Muscle layer of duodenum (tissue), 2 donors: ENCODE data around the gene KCTD16.

Source experiments
- H3K27ac ChIP-seq: one replicate; pipeline ENCODE4 v1.7.0; 2013; ENCODE audit warnings: mild to moderate bottlenecking, low read length
- H3K27me3 ChIP-seq: one replicate; pipeline ENCODE4 v1.7.0; 2013; ENCODE audit warnings: low read depth, mild to moderate bottlenecking, control low read depth, low read length
- H3K36me3 ChIP-seq, 2 donors: one replicate each; pipeline ENCODE4 v1.7.0; 2013; ENCODE audit warnings: low read length in 2 of 2, control low read depth in 1 of 2, mild to moderate bottlenecking in 1 of 2; ENCODE audit not compliant: insufficient read depth in 2 of 2, control insufficient read depth in 1 of 2
- H3K4me1 ChIP-seq, 2 donors: one replicate each; pipeline ENCODE4 v1.7.0; 2013; ENCODE audit warnings: low read length in 2 of 2, mild to moderate bottlenecking in 2 of 2, control low read depth in 1 of 2, moderate library complexity in 1 of 2; ENCODE audit not compliant: insufficient read depth in 2 of 2, control insufficient read depth in 1 of 2
- H3K4me3 ChIP-seq, 2 donors: one replicate each; pipeline ENCODE4 v1.7.0; 2013; ENCODE audit warnings: low read length in 2 of 2, low read depth in 1 of 2, mild to moderate bottlenecking in 1 of 2
- H3K9me3 ChIP-seq, 2 donors: one replicate each; pipeline ENCODE4 v1.7.0; 2013; ENCODE audit warnings: low read length in 2 of 2, control low read depth in 1 of 2, mild to moderate bottlenecking in 1 of 2; ENCODE audit not compliant: control insufficient read depth in 1 of 2
- donor health status: healthy.

The KCTD16 gene

DNA sequence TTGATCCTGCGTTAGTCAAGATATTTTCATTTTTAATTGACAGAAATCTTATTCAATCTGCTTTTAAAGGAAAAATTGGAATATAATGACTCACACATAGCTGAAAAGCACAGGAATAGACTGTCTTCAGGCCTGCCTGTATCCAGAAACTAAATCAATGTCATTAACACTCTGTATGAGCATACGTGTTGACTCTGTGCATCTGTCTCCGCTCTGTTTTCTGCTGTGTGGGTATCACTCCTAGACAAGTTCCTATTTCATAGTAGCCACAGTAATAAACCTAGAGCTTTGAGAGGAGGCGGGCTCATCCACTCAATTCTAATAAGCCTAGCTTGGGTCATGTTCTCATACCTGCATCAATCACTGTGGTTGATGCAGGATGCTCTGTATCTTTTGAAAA, 267.6 kb downstream of the KCTD16 start:
- peaks cover 0 to 11% of the 10 kb centered on the region in 2 donors for H3K9me3 ChIP-seq
- H3K27me3 ChIP-seq: no peaks in the 10 kb centered on the region
- no peak overlapping the region for H3K27ac ChIP-seq
- no peaks in the 10 kb centered on the region for H3K36me3 ChIP-seq
- H3K4me3 ChIP-seq: no peak overlapping the region
- no peaks in the 10 kb centered on the region for H3K4me1 ChIP-seq

DNA sequence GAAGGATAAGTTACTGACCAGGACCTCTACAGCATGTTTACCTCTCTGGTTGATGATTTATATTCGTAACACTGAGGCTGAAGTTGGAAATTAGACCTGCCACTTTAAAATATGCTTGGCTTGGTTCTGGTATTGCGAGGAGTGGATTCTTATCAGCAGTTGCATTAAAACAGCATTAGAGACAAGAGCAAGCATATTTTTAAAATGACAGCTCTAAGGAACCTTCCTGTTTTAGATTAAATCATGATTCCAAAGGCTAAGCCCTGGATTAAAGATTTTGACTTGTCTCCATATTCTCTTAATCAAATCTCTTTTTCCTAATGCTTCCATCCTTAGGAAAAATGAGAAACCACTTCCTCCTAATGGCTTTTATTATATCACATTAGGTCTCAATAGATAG, 277.8 kb downstream of the KCTD16 start:
- Histone ChIP-seq H3K9me3 (no peaks in the 10 kb centered on the region), H3K4me1 (no peaks in the 10 kb centered on the region), H3K36me3 (no peaks in the 10 kb centered on the region), H3K4me3 (no peak overlapping the region), H3K27me3 (no peaks in the 10 kb centered on the region), H3K27ac (no peak overlapping the region)

DNA sequence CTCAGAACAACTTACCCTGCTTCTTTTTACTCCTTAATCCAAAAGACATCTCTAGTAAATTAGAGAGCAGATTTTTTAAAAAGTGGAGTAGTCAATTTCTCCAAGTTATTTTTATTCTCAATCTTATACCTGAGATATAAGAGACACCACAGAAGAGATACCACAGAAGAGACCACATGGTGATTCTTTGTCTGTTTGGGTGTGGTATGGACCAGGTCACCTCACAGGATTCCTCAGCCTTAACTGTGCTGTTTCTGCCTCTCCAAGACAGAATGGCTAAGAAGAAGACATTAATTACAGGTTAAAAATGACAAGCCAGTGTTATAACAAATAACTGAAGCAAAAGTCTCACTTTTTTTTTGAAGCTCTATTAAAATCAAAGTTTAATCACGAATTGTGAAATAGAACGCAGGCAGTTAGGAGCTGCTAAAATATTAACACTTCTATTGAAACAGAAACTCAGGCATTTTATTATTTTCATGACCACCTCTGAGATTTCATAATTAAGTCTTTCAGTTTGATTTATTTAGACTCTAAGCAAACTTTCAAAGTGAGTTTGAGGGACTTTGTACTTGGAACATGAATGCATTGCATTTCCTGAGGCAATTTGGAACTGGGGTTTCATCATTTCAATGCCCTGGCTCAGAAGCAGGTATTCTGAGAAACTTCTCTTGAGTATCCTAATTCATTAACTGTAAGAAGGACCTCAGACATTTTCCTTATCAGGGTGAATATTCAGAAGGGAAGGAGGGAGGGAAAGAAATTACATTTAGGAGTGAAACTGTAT, 280.7 kb downstream of the KCTD16 start:
- Histone ChIP-seq H3K27ac (no peak overlapping the region), H3K36me3 (no peaks in the 10 kb centered on the region), H3K9me3 (no peaks in the 10 kb centered on the region), H3K4me3 (no peak overlapping the region), H3K27me3 (no peaks in the 10 kb centered on the region), H3K4me1 (no peaks in the 10 kb centered on the region)

DNA sequence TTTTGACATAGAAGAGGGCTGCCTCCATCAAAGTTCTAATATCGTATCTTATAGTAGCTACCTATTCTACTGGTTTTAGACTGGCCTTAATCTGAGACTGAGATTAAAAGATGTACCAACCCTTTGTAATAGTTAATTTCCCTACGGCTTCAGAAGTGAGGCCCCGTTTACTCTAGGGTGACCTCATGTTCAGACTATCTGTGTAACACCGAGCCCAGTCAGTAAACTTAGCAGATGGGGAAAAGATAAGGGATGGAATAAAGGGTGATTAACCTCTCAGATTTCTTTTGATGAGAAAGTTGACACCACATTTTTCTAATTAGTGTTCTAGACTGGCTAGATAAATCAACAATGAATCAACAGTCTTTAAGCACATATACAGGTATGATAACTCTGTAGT, 283.1 kb downstream of the KCTD16 start:
- Histone ChIP-seq H3K9me3 (no peaks in the 10 kb centered on the region), H3K27ac (no peak overlapping the region), H3K4me1 (no peaks in the 10 kb centered on the region), H3K4me3 (no peak overlapping the region), H3K36me3 (no peaks in the 10 kb centered on the region), H3K27me3 (no peaks in the 10 kb centered on the region)

DNA sequence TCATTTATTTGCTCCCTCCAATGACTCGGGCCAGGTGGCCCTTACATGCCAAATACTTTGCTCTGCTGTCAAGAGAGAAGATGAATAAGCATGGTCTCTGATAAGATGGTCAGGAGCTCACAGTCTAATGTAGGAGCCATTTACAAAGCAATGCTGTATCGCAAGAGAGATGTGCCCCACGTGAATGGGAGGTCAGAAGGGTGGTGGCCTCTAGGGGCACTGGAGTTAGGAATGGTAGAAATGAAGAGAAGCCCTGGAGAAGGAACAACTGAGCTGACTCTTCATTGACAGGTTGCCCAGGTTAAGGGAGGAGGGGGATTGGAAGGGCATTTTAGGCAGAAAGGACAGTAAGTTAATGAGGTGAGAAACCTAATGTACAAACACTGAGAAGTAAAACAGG, 286.5 kb downstream of the KCTD16 start:
- no peaks in the 10 kb centered on the region for H3K27me3 ChIP-seq
- H3K27ac ChIP-seq: no peak overlapping the region
- H3K36me3 ChIP-seq: no peaks in the 10 kb centered on the region
- no peaks in the 10 kb centered on the region for H3K9me3 ChIP-seq
- H3K4me3 ChIP-seq: no peak overlapping the region
- H3K4me1 ChIP-seq: no peaks in the 10 kb centered on the region

DNA sequence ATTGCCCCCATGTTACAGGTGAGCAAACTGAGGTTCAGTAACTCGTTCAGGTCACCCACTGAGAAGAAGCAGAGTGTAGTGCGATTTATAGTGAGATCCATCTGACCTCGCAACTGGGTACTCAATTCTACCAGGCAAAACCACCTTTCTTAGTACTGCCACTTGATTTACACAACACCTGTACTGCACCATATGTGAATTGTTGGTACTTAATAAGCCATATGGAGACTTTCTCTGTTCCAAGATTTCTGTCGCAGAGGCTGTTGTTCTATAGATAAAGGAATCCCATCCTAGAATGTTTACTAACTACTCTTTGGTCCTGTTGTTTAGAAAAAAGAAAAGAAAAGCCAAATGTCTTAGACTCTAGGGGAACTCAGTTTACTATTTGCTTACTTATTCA, 287.5 kb downstream of the KCTD16 start:
- Histone ChIP-seq H3K9me3 (no peaks in the 10 kb centered on the region), H3K4me3 (no peak overlapping the region), H3K27me3 (no peaks in the 10 kb centered on the region), H3K36me3 (no peaks in the 10 kb centered on the region), H3K4me1 (no peaks in the 10 kb centered on the region), H3K27ac (no peak overlapping the region)

DNA sequence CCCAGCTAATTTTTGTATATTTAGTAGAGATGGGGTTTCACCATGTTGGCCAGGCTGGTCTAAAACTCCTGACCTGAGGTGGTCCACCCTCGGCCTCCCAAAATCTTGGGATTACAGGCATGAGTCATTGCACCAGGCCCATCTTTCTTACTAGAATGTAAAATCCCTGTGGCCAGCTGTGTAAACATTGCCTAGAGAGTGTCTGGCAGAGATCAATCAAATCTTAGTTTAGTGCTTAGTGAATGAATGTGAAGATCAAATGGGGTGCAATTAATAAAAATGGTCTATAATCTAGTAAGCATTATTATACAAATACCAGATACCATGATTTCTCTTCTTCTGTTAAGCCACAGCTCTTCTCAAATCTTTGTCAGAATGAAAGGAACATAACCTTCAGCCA, 289.9 kb downstream of the KCTD16 start:
- Histone ChIP-seq H3K4me1 (no peaks in the 10 kb centered on the region), H3K27me3 (no peaks in the 10 kb centered on the region), H3K36me3 (no peaks in the 10 kb centered on the region), H3K9me3 (no peaks in the 10 kb centered on the region), H3K4me3 (no peak overlapping the region), H3K27ac (no peak overlapping the region)

DNA sequence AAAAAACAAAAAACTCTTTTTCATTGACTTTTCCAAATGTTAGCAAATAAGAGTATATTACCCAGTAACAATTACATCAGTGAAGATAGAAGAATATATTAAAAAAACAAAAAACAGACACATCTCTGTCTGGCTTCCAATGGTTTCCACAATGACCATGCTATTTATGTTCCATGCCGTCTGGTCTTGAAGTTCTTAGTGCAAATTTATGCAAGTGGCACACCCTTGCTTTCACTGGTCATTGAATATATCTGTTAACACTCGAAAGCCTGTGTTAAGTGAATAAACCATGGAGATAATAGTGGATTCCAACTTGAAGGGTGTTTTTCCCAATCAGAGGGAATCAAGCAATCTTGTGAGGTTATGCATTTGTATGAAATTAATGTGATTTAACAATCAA, 291.9 kb downstream of the KCTD16 start:
- no peaks in the 10 kb centered on the region for H3K9me3 ChIP-seq
- no peaks in the 10 kb centered on the region for H3K4me1 ChIP-seq
- H3K36me3 ChIP-seq: no peaks in the 10 kb centered on the region
- H3K27me3 ChIP-seq: no peaks in the 10 kb centered on the region
- H3K27ac ChIP-seq: no peak overlapping the region
- H3K4me3 ChIP-seq: no peak overlapping the region

DNA sequence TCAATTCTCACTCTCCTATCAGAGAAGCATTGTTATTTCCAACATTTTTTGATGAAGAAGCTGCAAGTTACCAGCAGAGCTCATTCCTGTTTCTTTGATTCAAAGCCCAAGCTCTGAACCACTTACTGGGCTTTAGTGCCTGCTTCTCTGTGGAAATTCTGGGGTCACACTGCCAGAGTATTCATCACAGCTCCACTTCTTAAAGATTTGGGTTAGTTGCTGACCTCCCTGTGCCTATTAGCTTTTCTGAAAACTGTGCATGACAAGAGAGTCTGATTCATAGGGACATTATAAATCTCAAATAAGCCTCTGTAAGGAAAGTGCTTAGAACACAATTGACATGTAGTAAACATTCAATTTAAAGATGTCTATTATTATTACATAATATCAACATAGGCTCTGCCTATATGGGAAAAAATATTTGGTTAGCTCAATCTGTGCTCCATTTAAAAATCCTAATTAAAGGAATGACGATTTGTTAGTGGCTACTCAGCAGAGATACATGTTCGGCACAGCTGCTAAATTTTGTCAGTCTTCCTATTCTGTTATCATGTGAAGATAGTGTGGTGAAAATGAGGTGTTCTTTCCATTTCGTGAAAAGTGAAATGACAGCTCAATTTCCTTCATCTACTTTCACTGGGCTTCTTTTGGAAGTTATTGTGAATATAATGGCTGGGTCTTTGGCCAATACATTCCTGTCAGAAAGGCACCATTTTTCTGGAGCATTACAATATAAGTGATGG, 293.0 kb downstream of the KCTD16 start:
- H3K9me3 ChIP-seq: no peaks in the 10 kb centered on the region
- H3K4me3 ChIP-seq: no peak overlapping the region
- H3K27ac ChIP-seq: no peak overlapping the region
- H3K4me1 ChIP-seq: no peaks in the 10 kb centered on the region
- H3K27me3 ChIP-seq: no peaks in the 10 kb centered on the region
- no peaks in the 10 kb centered on the region for H3K36me3 ChIP-seq

DNA sequence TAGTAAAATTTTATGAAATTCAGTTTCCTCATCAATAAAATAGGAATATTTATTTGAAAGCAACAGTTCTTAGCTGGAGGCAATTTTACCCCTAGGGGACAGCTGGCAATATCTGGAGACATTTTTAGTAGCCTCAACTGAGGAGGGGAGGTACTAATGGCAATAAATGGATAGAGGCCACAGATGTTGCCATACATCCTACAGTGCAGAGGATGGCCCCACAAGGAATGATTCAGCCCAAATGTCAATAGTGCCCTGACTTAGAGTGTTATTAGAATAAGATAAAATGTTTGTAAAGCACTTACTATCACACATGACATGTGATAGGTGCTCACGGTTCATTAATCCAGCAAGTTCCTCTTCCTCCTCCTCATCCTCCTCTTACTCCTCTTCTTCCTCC, 293.6 kb downstream of the KCTD16 start:
- H3K27me3 ChIP-seq: no peaks in the 10 kb centered on the region
- no peak overlapping the region for H3K27ac ChIP-seq
- no peaks in the 10 kb centered on the region for H3K9me3 ChIP-seq
- no peaks in the 10 kb centered on the region for H3K4me1 ChIP-seq
- H3K4me3 ChIP-seq: no peak overlapping the region
- no peaks in the 10 kb centered on the region for H3K36me3 ChIP-seq

DNA sequence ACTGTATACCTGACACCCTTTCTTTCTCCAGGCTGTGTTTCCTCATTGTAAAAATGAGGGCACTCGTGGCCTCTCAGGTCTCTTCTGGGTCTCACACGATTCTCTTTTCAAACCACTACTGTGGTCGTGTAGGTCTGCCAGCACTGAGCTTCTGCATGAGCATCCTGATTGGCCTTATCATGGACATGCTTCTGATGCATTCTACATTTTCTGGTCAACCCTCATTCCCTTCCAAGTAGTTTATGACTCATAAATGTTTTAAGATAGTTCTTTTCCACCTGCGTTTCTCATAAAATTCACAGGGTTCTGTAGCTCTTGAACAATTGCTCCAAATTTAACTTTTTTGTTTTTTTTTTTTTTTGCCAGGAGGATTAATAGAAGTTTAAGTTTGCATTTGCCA, 294.8 kb downstream of the KCTD16 start:
- H3K4me3 ChIP-seq: no peak overlapping the region
- no peaks in the 10 kb centered on the region for H3K9me3 ChIP-seq
- H3K4me1 ChIP-seq: no peaks in the 10 kb centered on the region
- H3K27ac ChIP-seq: no peak overlapping the region
- no peaks in the 10 kb centered on the region for H3K27me3 ChIP-seq
- H3K36me3 ChIP-seq: no peaks in the 10 kb centered on the region

DNA sequence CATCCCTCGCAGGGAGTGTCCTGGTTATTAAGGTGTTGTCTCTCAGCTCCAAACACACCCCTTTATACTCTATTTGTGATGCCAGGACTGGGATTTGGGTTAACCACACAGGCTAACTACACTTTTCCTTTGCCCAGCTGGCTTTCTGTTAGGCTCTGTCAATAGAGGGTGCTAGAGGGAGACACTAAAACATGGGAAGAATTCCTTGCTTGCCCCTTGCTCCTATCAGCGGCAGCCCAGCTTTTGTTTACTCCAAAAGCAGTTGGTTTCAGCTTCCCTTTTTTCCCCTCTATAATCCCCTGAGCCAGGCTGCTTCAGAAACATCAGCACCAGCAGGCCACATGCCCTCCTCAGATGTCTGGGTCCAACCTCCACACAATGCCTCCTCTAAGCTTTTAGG, 297.1 kb downstream of the KCTD16 start:
- no peaks in the 10 kb centered on the region for H3K36me3 ChIP-seq
- no peak overlapping the region for H3K27ac ChIP-seq
- no peaks in the 10 kb centered on the region for H3K27me3 ChIP-seq

More for the DNA sequence above, 297.1 kb downstream of the KCTD16 start:
- no peaks in the 10 kb centered on the region for H3K4me1 ChIP-seq
- no peaks in the 10 kb centered on the region for H3K9me3 ChIP-seq
- H3K4me3 ChIP-seq: no peak overlapping the region
